Activated CD8-positive, alpha-beta memory T cell treated with anti-CD3 and anti-CD28 coated beads for 1 hour (primary cell): Measurements from ENCODE around the gene NAA60.

Source experiments
- DNase-seq, 2 donors: peaks; one replicate each; pipeline ENCODE4 v3.0.0-alpha.2; 2020; ENCODE audit warnings: low read depth in 1 of 2; ENCODE audit errors: extremely low read depth in 1 of 2

NAA60 gene

DNA sequence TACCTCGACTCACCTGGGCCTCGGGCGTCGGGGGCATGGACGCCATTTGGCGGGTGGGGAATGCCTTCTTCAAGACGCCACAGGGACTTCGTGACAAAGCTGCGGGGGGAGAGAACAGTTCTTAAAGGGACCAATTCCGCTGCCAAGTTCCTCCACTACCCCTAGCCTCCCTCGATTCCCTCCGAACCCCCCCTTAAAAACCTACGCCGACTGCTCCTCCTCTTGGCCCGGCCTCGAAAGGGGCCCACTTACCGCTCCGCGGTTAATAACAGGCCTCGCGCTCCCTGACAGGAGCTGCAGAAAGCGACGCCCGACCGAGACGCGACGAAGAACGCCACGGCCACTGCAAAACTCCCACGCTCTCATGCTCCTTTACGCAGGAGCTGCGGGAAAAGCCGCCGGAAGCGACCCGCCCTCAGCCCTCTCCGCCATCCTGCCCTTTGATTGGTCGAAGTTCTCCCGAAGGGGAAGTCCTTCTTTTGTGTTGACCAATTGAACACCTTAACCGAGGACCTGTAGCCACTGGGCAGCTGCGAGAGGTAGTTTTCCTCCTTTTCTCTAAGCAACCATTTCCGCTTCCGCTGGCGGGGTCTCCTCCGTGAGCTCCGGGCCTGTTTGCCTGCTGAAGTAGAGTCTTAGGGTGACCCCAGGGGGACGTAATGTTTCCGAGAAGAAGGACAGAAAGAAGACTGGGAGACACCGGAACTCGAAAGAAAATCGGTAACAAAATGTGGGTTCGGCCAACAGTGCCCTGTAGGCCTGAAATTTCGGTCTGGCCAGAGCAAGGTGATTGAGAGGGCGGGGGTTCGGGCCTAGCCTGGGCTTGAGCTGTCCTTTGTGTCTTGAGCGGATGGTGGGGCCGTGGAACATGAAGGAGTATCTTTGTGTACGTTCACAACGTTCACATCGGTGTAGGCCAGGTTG lies at the start of gene NAA60, which contains the start of gene ZNF597:
Gene NAA60, plus strand, starts transcription at position 573 of the 924 bp plus-strand sequence. CDS start 32,548 bp downstream, outside the sequence.
Gene ZNF597, minus strand, starts transcription at position 397 of the 924 bp plus-strand sequence. Its CDS starts 351 bp downstream, at position 46.
- DNase-seq = peak; percentile 47 to 50

DNA sequence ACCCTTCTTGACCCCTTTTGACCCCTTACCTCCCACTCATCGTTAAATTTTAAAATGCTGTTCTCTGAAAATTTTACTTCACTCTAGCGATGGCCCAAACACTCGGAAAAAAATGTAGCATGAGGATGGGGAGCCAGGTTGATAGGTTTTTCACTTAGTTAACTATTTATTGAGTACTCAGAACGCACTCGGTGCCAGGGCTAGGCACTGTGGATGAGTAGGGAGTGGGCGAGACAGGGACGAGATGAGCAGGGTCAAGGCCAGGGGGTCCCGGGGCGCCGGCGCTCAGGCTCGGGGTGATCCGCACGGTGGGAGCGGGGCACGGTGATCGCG lies 43.1 kb upstream of the NAA60 start:
- DNase-seq = no peak

DNA sequence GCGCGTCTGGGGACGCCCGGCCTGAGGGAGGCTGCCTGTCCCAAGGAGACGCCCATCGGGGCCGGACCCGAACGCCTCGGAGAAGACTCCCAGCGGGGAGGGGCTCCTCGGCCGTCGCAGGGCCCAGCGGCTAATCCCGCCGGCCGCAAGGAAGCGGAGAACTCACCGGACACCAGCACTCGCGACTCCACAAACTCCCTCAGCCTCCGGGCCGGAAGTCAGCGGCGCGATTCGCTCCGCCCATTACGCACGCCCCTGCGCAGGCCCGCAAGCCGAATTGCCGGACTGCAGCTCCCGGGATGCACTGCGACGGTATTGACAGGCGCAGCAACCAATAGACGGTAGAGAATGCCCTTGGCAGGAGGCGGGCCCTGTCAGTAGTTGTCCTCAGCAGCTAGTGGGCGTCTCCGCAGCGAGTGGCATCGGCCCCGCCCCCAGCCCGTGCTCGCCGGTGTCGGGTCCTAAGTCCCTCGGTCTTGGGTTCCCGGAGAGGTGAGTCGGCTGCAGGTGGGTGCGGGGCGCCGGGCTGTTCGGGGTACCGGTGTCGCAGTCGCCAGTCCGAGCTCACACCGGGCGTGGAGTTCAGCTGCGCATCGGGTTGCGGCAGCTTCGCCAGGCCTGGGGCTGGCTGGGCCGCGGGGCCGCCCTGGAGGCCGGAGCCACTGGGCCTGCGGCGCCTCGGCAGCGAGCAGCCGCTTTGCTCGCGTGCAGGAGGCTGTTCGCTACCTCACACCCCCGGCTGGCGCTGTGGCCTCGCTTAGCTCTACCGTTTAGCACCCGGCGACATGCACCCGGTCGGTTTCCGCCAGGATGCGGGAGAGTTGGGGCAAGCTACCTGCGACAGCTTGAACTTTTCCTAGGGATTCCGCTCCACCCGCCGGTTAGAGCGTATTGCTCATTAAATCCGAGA lies 42.4 kb upstream of the NAA60 start, which contains the start of the genes ZNF174 and ZSCAN32:
Gene ZNF174, plus strand, starts transcription at position 437 of the 910 bp plus-strand sequence. CDS start 790 bp downstream, outside the sequence.
Gene ZSCAN32, minus strand, starts transcription at position 226 of the 910 bp plus-strand sequence. CDS start 3,447 bp downstream, outside the sequence.
- DNase-seq = peak; percentile 95

DNA sequence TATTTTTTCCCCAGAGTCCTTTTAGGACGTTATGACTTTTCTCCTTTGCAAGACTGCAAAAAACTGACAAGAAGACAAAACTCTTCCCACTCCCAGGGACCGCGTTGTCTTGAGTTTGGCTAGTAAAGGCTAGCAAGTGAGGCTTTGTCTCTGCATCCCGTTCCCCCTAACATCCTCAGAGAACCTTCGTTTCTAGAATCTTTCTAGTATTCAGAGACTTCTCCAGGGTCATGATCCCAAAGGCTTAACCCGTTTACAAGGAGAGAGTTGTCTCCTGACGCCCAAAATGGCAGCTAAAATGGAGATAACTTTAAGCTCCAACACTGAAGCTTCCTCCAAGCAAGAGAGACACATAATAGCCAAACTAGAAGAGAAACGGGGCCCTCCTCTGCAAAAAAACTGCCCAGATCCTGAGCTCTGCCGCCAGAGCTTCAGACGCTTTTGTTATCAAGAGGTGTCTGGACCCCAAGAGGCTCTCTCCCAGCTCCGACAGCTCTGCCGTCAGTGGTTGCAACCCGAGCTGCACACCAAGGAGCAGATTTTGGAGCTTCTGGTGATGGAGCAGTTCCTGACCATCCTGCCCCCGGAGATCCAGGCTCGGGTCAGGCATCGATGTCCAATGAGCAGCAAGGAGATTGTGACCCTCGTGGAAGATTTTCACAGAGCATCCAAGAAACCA lies 41.6 kb upstream of the NAA60 start:
- DNase-seq = no peak

DNA sequence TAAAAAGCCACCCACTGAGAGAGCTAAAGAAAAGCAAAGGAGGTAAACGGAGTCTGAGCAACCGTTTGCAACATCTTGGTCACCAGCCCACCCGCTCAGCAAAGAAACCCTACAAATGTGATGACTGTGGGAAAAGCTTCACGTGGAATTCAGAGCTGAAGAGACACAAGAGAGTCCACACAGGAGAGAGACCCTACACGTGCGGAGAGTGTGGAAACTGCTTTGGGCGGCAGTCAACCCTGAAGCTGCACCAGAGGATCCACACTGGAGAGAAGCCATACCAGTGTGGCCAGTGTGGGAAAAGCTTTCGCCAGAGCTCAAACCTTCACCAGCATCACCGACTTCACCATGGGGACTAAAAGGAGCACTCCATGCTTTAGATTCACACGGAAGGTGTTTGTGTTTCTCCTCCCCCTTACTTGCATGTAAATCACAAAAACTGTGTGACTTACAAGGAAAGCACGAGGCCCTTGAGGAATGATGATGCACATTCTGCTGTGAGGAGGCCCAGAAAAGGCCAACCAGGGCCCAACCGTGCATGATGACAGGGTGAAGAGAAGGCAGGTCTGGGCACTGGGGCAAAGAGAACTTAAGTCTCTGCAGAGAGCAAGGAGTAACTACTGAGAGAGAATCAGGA lies 34.8 kb upstream of the NAA60 start:
- no peak for DNase-seq

DNA sequence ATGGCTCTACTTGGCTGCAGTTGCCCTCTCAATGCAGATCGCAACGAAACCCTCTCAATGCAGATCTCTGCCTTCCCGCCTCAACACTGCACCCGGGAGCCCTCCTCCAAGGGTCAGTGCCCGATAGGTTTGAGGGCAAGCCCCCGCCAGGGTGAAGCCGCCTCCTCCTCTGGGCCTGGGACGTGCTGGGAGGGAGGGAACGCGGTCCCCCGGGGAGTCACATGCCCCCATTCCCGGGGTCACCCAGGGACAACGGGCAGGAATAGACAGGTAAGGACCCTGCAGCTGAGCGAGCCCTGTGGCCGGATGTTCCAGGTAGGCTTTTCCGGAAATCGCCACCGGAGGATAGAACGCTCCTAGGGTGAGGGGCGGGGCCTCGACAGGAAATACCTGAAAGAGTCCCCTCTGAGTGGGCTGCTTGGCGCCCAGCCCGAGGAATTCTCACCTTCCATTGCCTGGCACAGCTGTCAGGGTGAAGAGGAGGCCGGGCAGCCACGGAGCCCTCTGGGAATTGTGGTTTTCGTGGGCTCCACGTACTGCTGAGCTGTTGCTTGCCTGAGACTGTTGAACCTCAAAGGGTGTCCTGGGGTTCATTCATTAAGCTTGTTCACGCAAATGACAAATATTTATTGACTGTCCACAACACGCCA lies 29.6 kb upstream of the NAA60 start:
- no peak for DNase-seq

DNA sequence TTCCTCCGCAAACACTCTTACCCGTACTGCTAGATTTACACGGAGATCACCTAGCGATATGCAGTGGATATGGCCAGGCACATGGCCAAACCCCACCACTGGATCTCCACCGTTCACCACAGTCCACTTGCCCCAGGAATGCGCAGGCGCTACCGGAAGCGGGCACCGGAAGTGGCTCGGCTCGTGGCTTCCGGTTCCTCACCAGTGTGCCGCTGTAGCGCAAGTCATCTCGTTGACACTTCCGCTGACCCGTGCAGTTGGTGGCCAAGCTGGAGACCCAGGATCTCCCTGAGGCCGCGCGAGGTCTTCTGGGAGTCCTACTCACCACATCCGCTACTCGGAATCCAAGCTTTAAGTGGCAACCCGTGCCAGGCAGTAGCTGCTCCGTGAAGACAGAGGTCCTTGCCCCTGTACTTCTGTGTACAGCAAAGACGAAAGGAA lies 11.7 kb upstream of the NAA60 start:
- DNase-seq = peak in 1 of 2 donors; percentile 37

DNA sequence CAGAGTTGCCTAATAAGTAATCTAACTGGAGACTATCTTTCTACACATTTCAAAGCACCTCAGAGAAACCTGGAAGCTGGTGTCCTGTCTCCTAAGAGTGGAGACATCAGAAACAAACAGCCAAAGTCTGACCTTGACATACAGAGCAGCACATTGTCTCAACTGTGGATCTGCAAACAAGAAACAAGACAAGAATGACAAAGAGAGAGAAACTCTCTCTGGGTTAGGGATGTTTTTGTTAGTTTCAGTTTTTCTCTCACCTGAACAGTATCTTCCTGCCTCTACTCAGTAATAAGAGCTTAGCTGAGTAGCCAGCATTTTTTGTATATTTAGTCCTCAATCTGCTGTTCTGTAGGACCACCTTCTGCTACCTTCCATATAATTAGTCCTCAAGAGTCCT lies 9.1 kb upstream of the NAA60 start:
- DNase-seq = no peak

DNA sequence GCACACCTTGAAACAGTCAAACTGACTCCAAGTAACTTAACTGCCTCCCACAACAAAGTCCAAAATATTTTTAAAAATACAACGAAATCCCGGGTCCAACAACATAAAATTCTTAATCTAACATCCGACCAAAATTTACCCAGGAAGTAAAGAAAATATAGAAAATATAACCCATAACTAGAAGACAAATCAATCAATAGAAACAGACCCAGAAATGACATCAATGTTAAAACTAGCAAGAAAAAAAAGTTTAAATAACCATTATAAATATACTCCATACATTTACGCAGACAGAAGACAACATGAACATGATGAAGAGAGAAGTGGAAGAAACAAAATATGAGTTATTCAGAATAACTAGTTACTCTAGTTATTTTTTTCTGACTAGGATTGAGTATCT lies 3.8 kb upstream of the NAA60 start:
- no peak for DNase-seq

DNA sequence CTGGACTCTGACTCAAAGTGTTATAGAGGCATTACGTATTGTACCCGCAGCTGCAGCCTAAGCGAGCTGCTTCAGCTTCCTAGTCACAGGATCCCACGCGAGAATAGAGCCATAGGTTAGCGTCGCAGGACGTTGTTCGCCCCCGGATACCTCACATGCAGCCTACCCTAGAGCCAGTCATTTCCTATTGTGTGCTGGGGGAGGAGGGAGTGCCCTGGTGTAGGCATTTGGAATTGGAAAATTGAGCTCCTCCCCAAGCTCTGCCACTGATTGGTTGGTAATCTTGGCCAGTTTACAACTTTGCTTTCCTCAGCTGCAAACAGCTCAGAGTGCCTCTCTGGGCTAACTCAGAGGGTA lies 530 bp downstream of the NAA60 start:
- no peak for DNase-seq

DNA sequence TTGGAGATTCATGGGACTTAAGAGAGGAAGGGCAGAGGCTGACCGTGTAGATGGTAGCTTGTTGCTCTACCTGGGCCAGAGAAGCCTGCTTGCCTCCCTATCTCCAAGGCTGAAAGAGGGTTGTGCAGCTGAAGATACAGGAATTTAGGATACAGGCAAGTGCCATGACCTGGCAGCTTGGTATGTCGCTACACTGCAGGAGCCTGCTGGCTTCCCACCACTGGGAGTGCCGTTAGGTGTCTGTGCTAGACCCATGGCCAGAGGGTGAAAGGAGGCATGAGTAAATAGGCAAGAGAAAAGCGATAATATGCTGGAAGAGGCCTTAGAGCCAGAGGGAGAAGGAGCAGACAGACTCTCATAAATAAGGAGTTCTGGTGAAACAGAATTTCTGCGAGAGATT lies 10.6 kb downstream of the NAA60 start:
- no peak for DNase-seq

DNA sequence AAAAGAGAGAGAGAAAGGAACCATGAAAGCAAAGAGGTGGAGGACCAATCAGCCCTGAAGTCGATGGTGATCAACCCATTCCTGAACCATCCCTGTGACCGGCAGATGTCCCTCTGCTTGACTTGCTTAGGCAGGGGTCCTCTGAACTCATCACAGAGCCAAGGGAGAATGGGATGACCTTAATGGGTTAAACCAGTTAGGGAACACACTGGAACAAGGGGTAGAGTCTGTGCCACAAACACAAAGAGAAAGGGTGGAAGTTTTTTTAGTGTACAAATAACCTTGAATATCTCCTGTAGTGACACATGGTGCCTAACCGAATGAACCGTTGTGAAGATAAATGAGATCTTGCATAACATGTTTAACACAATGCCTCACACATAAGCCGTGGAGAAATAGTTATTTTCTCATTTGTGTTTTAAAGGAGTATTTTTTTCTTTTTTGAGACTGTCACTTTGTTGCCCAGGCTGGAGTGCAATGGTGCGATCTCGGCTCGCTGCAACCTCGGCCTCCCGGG lies 11.2 kb downstream of the NAA60 start:
- DNase-seq = no peak

DNA sequence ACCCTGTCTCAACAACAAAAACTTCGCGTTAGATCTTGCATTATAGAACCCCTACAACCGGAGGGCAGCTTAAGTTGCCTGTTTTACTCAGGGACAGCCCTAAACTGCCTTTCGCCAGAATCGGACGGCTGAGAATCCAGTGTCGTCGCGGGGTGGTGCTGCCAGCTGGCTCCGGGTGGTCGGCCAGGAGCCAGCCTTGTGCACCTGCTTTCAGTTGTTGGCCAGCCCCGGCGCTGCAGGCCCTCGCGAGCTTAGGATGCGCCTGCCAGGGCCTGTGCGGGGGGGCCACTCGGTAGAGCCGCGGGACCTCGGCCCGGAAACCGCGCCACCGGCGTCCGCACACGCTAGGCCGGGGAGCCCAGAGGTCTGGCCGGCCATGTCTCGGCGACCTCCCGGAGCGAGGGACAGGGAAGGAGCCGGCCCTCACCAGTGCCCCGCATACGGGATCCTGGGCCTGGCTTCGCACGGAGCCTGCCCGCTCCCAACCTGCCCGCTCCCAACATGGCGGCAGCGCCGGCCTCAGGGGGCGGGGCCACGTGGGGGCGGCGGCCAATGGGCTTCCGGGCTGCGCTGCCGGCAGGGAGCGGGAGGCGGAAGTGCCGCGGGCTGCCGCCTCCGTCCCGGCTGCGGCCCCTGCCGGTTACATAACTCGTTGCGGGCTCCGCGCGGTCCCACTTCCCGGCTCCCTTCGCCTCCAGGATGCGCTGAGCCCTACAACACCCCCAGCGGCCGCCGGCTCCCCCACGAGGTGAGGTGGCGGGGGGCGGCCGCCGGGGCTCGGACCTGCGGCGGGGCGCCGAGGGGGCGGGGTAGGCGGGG lies 14.2 kb downstream of the NAA60 start:
- peak; percentile 75 to 87 for DNase-seq

DNA sequence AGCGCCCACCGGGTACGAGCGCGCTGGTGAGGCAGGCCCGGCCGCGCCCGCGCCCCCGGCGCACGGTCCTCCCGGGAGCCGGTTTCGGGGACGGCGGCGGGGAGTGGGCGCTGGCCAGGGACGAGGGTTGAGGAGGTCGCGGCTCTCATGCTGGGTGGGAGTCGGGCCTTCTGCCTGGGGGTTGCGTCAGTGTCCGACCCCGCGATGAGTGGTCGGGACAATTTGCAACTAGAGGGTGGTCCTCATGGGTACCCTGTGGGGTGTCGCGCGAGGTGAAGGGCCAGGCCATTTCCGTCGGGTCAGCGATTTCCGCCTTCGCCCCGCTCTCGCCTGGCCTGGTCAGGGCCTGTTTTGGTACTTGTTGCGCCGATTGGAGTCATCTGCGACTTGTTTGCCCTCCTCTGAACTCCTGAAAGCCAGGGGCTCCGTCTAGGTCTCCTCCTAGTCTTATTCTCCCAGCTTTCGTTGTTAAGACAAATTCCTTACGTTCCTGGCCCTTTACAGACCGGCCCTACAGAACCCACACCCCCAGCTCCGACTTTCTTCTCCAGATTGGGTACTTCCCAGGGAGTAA lies 14.9 kb downstream of the NAA60 start:
- DNase-seq = no peak

DNA sequence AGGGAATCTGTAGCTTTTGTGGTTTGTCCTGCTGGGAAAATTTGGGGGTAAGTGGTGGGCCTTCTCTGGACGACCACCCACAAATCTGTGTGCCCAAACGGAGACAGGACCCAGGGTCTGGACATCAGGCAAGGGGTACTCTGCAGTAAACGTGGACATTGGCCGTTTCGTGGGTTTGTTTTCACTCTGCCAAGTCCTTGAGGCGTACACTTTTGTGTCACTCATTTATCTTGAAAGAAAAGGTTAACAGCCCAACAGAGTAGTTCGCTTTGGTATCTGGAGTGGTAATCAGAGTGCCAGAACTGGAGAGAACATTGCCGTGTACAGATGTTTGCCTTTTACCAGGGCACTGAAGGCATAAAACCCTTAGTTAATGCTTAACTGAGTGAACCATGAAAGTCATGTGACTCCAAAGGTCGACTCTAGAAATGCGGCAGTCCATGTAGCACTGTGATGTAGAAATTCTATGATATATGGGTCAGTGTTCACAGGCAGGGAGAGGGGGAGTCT lies 15.4 kb downstream of the NAA60 start:
- no peak for DNase-seq

DNA sequence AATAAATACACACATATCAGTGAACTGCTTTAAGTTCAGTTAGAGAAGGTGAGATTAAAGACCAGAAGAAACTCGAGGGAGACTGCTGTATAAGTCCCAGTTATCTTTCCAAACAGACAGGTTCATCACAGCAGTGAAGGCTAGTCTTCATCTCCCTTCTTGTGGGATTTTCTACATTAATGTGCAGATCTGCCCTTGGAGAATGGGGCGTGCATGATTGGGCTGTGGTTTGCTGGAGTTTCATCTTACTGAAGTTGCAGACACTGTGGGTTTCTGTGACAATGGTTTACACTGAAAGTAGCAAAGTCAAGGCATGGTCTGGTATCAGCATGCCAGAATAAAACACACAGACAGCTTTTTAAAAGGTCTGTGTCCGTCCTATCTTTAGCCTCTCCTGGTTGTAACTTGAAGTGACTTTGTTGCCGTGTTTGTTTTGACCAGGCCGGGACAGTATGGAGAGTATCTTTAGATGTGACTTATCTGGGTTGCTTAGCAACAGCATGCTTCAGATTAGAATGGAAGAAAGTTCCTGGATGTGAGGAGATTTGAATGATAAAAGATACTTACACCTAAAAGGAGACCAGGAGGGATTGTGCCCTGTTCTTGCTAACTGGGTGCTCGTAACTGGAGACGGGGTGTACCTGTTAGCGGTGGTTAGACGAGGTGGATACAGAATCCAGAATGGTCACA lies 16.1 kb downstream of the NAA60 start:
- no peak for DNase-seq

DNA sequence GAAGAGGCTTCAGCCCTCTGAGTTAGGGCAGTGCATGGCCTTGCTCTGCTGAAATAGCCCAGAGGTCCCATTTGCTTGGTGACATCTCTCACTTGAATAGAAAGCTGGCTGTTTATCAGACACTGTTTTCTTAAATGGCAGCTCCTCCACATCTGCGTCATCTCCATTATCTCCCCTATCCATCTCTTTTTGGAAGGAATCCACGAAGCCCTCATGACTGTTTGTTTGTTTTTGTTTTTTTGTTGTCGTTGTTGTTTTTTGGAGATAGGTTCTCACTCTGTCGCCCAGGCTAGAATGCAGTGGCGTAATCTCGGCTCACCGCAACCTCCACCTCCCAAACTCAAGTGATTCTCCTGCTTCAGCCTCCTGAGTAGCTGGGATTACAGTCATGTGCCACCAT lies 16.6 kb downstream of the NAA60 start:
- DNase-seq = no peak

DNA sequence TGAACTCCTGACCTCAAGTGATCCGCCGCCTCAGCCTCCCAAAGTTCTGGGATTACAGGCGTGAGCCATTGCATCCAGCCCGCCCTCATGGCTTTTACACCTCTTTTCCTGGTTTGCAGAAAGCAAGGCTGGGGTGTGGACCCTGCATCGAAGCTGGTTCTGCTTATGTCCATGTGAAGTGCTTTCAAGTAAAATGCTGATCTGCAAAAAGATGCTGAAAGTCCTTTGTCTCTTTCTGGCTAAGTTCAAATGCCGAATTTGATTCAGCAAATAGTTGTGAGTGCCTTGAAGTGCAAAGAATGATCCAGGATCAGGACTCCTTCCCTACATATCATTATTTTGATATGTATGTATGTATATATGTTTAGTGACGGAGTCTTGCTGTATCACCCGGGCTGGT lies 17.1 kb downstream of the NAA60 start:
- DNase-seq = no peak
